ENCODE measurements around the gene ECE1.
"Not testable (repeated sequence)": the region's sequence is repeated elsewhere in the genome, so short reads cannot be mapped to it uniquely, and the experiment has no call there.

ECE1 gene

GRCh38 chr1:21185221-21185731, 105.0 kb downstream of the ECE1 start:
- H3K27me3 ChIP-seq (ENCODE audit: insufficient read depth, poor library complexity, severe bottlenecking) = no peaks in the 10 kb centered on the region
- H3K4me3 ChIP-seq (replicated peaks; ENCODE audit: insufficient read depth, low read length) = no peak overlapping the region
- TF ChIP-seq SPI1 (IDR thresholded peaks at IDR 0.05; ENCODE audit: borderline replicate concordance, low read depth) (no peak), POLR2AphosphoS5 (IDR thresholded peaks at IDR 0.05; ENCODE audit: low read depth) (no peak)
- TF ChIP-seq, protein P1, sequence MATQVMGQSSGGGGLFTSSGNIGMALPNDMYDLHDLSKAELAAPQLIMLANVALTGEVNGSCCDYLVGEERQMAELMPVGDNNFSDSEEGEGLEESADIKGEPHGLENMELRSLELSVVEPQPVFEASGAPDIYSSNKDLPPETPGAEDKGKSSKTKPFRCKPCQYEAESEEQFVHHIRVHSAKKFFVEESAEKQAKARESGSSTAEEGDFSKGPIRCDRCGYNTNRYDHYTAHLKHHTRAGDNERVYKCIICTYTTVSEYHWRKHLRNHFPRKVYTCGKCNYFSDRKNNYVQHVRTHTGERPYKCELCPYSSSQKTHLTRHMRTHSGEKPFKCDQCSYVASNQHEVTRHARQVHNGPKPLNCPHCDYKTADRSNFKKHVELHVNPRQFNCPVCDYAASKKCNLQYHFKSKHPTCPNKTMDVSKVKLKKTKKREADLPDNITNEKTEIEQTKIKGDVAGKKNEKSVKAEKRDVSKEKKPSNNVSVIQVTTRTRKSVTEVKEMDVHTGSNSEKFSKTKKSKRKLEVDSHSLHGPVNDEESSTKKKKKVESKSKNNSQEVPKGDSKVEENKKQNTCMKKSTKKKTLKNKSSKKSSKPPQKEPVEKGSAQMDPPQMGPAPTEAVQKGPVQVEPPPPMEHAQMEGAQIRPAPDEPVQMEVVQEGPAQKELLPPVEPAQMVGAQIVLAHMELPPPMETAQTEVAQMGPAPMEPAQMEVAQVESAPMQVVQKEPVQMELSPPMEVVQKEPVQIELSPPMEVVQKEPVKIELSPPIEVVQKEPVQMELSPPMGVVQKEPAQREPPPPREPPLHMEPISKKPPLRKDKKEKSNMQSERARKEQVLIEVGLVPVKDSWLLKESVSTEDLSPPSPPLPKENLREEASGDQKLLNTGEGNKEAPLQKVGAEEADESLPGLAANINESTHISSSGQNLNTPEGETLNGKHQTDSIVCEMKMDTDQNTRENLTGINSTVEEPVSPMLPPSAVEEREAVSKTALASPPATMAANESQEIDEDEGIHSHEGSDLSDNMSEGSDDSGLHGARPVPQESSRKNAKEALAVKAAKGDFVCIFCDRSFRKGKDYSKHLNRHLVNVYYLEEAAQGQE (IDR thresholded peaks at IDR 0.05; ENCODE audit: insufficient replicate concordance, low read depth) = no peak
- TF ChIP-seq, protein P2, sequence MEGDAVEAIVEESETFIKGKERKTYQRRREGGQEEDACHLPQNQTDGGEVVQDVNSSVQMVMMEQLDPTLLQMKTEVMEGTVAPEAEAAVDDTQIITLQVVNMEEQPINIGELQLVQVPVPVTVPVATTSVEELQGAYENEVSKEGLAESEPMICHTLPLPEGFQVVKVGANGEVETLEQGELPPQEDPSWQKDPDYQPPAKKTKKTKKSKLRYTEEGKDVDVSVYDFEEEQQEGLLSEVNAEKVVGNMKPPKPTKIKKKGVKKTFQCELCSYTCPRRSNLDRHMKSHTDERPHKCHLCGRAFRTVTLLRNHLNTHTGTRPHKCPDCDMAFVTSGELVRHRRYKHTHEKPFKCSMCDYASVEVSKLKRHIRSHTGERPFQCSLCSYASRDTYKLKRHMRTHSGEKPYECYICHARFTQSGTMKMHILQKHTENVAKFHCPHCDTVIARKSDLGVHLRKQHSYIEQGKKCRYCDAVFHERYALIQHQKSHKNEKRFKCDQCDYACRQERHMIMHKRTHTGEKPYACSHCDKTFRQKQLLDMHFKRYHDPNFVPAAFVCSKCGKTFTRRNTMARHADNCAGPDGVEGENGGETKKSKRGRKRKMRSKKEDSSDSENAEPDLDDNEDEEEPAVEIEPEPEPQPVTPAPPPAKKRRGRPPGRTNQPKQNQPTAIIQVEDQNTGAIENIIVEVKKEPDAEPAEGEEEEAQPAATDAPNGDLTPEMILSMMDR (IDR thresholded peaks at IDR 0.05; ENCODE audit: insufficient read depth, low read length) = no peak
- no peak for DNase-seq (ENCODE audit: low read depth in 1 of 2, low spot score in 1 of 2)
- H3K27ac ChIP-seq (replicated peaks) = no peak overlapping the region

DNA sequence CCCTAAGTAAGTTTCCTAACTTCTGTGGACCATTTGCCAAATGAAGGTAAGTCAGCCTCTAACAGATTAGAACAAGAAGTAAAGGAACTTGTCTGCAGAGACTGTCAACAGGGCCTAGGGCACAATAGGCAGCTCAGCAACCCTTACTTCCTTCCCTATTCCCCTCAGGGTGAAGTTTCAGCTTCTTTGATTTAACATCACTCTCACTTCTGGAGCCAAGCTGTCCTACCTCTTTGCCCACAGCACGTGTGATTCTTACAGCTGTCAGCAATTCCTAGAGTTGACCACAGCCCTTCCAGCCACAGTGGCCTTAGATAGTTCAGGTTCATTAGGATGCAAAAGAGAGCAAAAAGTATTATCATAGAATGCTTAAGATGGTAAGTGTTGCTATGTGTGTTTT, 106.0 kb downstream of the ECE1 start:
- no peaks in the 10 kb centered on the region for H3K27me3 ChIP-seq (ENCODE audit: insufficient read depth, poor library complexity, severe bottlenecking)
- H3K27ac ChIP-seq (replicated peaks) = no peak overlapping the region
- peak in 1 of 2 experiments; percentile 44 for DNase-seq (ENCODE audit: low read depth in 1 of 2, low spot score in 1 of 2)
- TF ChIP-seq POLR2AphosphoS5 (IDR thresholded peaks at IDR 0.05; ENCODE audit: low read depth) (no peak), SPI1 (IDR thresholded peaks at IDR 0.05; ENCODE audit: borderline replicate concordance, low read depth) (no peak), GABPA (IDR thresholded peaks at IDR 0.05; ENCODE audit: low read depth) (no peak)
- TF ChIP-seq, protein P2 (IDR thresholded peaks at IDR 0.05; ENCODE audit: insufficient read depth, low read length) = no peak
- TF ChIP-seq, protein P1 (IDR thresholded peaks at IDR 0.05; ENCODE audit: insufficient replicate concordance, low read depth) = no peak
- H3K4me3 ChIP-seq (replicated peaks; ENCODE audit: insufficient read depth, low read length) = no peak overlapping the region

DNA sequence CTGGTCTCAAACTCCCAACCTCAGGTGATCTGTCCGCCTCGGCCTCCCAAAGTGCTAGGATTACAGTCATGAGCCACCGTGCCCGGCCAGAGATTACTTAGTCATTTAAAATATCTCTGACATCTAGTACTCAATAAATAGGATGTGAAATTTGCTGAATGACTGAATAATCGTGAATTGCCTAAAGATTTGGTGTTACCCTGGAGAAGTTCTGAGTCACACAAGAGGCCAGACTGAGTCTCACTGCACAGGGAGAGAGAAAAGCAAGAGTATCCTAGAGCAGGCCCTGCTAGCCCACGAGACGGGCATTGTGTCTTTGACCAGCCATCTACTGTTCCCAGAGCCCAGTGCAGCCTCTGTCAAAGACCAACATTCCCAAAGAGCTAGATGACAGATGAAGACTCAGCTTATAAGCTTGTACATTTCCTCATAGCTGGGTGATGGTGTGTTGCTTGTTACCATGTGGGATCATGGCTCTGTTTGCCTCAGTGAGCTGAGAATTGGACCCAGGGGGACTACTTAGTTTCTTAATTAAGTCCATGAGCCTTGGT, 108.0 kb downstream of the ECE1 start:
- Histone ChIP-seq H3K27me3 (ENCODE audit: insufficient read depth, poor library complexity, severe bottlenecking) (no peaks in the 10 kb centered on the region), H3K4me3 (replicated peaks; ENCODE audit: insufficient read depth, low read length) (no peak overlapping the region), H3K27ac (replicated peaks) (no peak overlapping the region)
- no peak for DNase-seq (ENCODE audit: low read depth in 1 of 2, low spot score in 1 of 2)
- no peak for TF ChIP-seq POLR2AphosphoS5 (IDR thresholded peaks at IDR 0.05; ENCODE audit: low read depth)
- no peak for TF ChIP-seq GABPA (IDR thresholded peaks at IDR 0.05; ENCODE audit: low read depth)
- no peak for TF ChIP-seq SPI1 (IDR thresholded peaks at IDR 0.05; ENCODE audit: borderline replicate concordance, low read depth)
- TF ChIP-seq, protein P2 (IDR thresholded peaks at IDR 0.05; ENCODE audit: insufficient read depth, low read length) = no peak
- TF ChIP-seq, protein P1 (IDR thresholded peaks at IDR 0.05; ENCODE audit: insufficient replicate concordance, low read depth) = no peak

GRCh38 chr1:21178271-21178670, 112.0 kb downstream of the ECE1 start:
- DNase-seq (ENCODE audit: low read depth in 1 of 2, low spot score in 1 of 2); H3K4me3 ChIP-seq (replicated peaks; ENCODE audit: insufficient read depth, low read length); H3K27ac ChIP-seq (replicated peaks); H3K27me3 ChIP-seq (ENCODE audit: insufficient read depth, poor library complexity, severe bottlenecking): not testable (repeated sequence)

All from HL-60 (cell line).